ENCODE data around the gene METTL16. TPM values are rescaled to one million over a fixed set of nuclear protein-coding genes. Genes with fewer than 3 reads are reported as not detected.

Gene METTL16
- total and polyA plus RNA-seq, 2 experiments from 2014 or later: 14.7 to 19.3 TPM

DNA sequence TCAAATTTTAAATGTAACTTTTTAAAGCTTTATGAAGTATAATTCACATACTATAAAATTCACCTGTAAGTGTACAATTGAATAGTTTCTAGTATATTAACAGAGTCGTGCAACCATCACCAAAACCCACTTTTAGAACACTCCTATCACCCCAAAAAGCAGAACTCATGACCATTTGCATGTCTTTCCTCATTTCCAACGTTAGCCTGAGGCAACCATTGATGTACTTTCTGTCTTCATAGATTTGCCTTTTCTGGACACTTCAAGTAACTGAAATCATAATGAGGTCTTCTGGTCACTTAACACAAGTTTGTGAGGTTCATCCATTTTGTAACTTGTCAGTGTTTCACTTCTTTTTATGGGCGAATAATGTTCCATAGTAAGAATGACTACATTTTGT, 33.2 kb downstream of the METTL16 start:
- peaks cover 5% of the 10 kb centered on the region for H3K36me3 ChIP-seq (replicated peaks; ENCODE audit: insufficient read depth, low read depth)
- H3K79me2 ChIP-seq: peaks cover 36% of the 10 kb centered on the region
- H3K4me1 ChIP-seq (ENCODE audit: insufficient read depth): no peaks in the 10 kb centered on the region
- 90% methylated on average over 3 of the region's 3 CpGs for WGBS (ENCODE audit: low lambda C conversion rate, missing lambda C conversion rate)
- H2AFZ ChIP-seq: no peak overlapping the region
- H4K20me1 ChIP-seq (ENCODE audit: insufficient read depth, poor library complexity, severe bottlenecking): no peaks in the 10 kb centered on the region
- no peak overlapping the region for H3K27ac ChIP-seq
- H3K9me3 ChIP-seq (ENCODE audit: low read depth): no peaks in the 10 kb centered on the region
- TF ChIP-seq EZH2 (IDR thresholded peaks at IDR 0.05; ENCODE audit: borderline replicate concordance) (no peak), EZH2phosphoT487 (IDR thresholded peaks at IDR 0.05; ENCODE audit: low read depth, severe bottlenecking, unreplicated experiment) (no peak)
- TF ChIP-seq, protein P1, sequence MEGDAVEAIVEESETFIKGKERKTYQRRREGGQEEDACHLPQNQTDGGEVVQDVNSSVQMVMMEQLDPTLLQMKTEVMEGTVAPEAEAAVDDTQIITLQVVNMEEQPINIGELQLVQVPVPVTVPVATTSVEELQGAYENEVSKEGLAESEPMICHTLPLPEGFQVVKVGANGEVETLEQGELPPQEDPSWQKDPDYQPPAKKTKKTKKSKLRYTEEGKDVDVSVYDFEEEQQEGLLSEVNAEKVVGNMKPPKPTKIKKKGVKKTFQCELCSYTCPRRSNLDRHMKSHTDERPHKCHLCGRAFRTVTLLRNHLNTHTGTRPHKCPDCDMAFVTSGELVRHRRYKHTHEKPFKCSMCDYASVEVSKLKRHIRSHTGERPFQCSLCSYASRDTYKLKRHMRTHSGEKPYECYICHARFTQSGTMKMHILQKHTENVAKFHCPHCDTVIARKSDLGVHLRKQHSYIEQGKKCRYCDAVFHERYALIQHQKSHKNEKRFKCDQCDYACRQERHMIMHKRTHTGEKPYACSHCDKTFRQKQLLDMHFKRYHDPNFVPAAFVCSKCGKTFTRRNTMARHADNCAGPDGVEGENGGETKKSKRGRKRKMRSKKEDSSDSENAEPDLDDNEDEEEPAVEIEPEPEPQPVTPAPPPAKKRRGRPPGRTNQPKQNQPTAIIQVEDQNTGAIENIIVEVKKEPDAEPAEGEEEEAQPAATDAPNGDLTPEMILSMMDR (IDR thresholded peaks at IDR 0.05; ENCODE audit: poor library complexity): no peak
- no peak overlapping the region for H3K4me2 ChIP-seq
- no peaks in the 10 kb centered on the region for H3K27me3 ChIP-seq
- no peak for DNase-seq (ENCODE audit: low spot score)
- no peak overlapping the region for H3K4me3 ChIP-seq
- H3K9me2 ChIP-seq (replicated peaks; ENCODE audit: insufficient read depth): no peaks in the 10 kb centered on the region

DNA sequence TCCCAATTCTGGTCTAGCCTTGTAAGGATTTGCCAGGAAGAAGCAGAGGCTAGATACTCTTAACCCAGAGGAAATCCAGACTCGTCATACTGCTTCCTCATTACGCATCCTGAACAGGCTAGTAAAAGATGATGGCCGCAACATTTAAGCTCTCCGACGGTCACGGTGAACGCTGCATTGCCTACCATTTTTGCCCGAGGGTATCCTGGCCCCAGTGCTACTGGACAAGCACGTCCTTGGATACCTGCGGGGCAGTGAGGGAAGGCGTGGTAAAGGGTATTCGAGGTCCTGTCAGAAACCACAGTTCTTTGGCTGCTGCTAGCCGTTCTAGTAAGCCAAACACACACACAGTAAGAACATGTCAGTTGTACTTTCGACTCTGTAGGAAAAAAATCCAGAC, 36.6 kb downstream of the METTL16 start:
- no peak overlapping the region for H3K4me2 ChIP-seq
- H3K79me2 ChIP-seq: peaks cover 4% of the 10 kb centered on the region
- no peaks in the 10 kb centered on the region for H3K9me2 ChIP-seq (replicated peaks; ENCODE audit: insufficient read depth)
- no peak overlapping the region for H3K4me3 ChIP-seq
- H3K4me1 ChIP-seq (ENCODE audit: insufficient read depth): no peaks in the 10 kb centered on the region
- no peak overlapping the region for H3K27ac ChIP-seq
- H3K36me3 ChIP-seq (replicated peaks; ENCODE audit: insufficient read depth, low read depth): peaks cover 5% of the 10 kb centered on the region
- H4K20me1 ChIP-seq (ENCODE audit: insufficient read depth, poor library complexity, severe bottlenecking): no peaks in the 10 kb centered on the region
- H2AFZ ChIP-seq: no peak overlapping the region
- H3K9me3 ChIP-seq (ENCODE audit: low read depth): no peaks in the 10 kb centered on the region
- no peak for DNase-seq (ENCODE audit: low spot score)
- no peaks in the 10 kb centered on the region for H3K27me3 ChIP-seq
- WGBS (ENCODE audit: low lambda C conversion rate, missing lambda C conversion rate): 98% methylated on average over 14 of the region's 14 CpGs
- TF ChIP-seq, protein P1 (IDR thresholded peaks at IDR 0.05; ENCODE audit: poor library complexity): no peak
- TF ChIP-seq EZH2 (IDR thresholded peaks at IDR 0.05; ENCODE audit: borderline replicate concordance) (no peak), EZH2phosphoT487 (IDR thresholded peaks at IDR 0.05; ENCODE audit: low read depth, severe bottlenecking, unreplicated experiment) (no peak)

DNA sequence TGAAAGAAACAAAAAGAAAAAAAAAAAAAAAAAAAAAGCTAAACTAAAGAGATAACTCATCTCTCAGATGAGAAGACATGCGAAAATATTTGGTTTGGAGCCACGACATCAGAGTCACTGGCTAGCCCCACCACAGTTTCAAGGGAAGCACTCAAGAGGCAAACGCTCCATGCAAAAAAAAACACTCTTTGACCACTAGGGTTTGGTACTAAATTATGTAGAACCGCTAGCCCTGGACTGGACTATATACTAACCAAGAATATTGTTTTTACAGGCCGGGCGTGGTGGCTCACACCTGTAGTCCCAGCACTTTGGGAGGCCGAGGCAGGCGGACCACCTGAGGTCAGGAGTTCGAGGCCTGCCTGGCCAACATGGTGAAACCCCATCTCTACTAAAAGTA, 37.3 kb downstream of the METTL16 start:
- peaks cover 5% of the 10 kb centered on the region for H3K36me3 ChIP-seq (replicated peaks; ENCODE audit: insufficient read depth, low read depth)
- TF ChIP-seq EZH2 (IDR thresholded peaks at IDR 0.05; ENCODE audit: borderline replicate concordance): no peak
- TF ChIP-seq EZH2phosphoT487 (IDR thresholded peaks at IDR 0.05; ENCODE audit: low read depth, severe bottlenecking, unreplicated experiment): no peak
- TF ChIP-seq, protein P1 (IDR thresholded peaks at IDR 0.05; ENCODE audit: poor library complexity): no peak

DNA sequence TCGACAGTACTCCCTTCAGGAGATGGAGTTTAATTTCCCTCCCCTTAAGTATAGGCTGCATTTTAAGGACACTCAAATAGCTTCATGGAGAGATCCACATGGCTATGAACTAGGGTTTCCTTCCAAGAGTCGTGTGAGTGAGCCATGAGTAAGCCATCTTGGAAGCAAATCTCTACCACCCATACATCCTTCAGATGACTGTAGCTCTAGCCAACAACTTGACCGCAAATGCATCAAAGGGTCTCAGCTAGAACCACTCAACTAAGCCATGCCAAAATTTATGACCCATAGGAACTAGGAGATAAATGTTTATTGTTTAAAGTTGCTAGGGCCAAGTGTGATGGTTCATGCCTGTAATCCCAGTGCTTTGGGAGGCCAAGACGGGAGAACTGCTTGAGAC, 43.4 kb downstream of the METTL16 start:
- Histone ChIP-seq H3K4me3 (no peak overlapping the region), H3K9me3 (ENCODE audit: low read depth) (no peaks in the 10 kb centered on the region), H3K36me3 (replicated peaks; ENCODE audit: insufficient read depth, low read depth) (no peaks in the 10 kb centered on the region), H2AFZ (no peak overlapping the region), H3K79me2 (no peaks in the 10 kb centered on the region), H4K20me1 (ENCODE audit: insufficient read depth, poor library complexity, severe bottlenecking) (no peaks in the 10 kb centered on the region), H3K4me1 (ENCODE audit: insufficient read depth) (no peaks in the 10 kb centered on the region), H3K9me2 (replicated peaks; ENCODE audit: insufficient read depth) (no peaks in the 10 kb centered on the region), H3K27me3 (no peaks in the 10 kb centered on the region), H3K4me2 (no peak overlapping the region), H3K27ac (no peak overlapping the region)
- no peak for TF ChIP-seq EZH2phosphoT487 (IDR thresholded peaks at IDR 0.05; ENCODE audit: low read depth, severe bottlenecking, unreplicated experiment)
- TF ChIP-seq EZH2 (IDR thresholded peaks at IDR 0.05; ENCODE audit: borderline replicate concordance): no peak
- TF ChIP-seq, protein P1 (IDR thresholded peaks at IDR 0.05; ENCODE audit: poor library complexity): no peak
- DNase-seq (ENCODE audit: low spot score): no peak
- 96% methylated on average over 4 of the region's 4 CpGs for whole genome bisulfite sequencing (ENCODE audit: low lambda C conversion rate, missing lambda C conversion rate)

More for the DNA sequence above, 37.3 kb downstream of the METTL16 start:
- Histone ChIP-seq H3K4me3 (no peak overlapping the region), H3K27me3 (no peaks in the 10 kb centered on the region), H3K4me2 (no peak overlapping the region), H2AFZ (no peak overlapping the region), H3K79me2 (peaks cover 4% of the 10 kb centered on the region), H3K4me1 (ENCODE audit: insufficient read depth) (no peaks in the 10 kb centered on the region), H3K9me2 (replicated peaks; ENCODE audit: insufficient read depth) (no peaks in the 10 kb centered on the region), H3K9me3 (ENCODE audit: low read depth) (no peaks in the 10 kb centered on the region), H3K27ac (no peak overlapping the region), H4K20me1 (ENCODE audit: insufficient read depth, poor library complexity, severe bottlenecking) (no peaks in the 10 kb centered on the region)
- WGBS (ENCODE audit: low lambda C conversion rate, missing lambda C conversion rate): 96% methylated on average over 9 of the region's 9 CpGs
- no peak for DNase-seq (ENCODE audit: low spot score)
